SH-SY5Y (cell line): ENCODE measurements around the gene CRYGA.
"Not testable (repeated sequence)": the region's sequence is repeated elsewhere in the genome, so short reads cannot be mapped to it uniquely, and the experiment has no call there.

Experiments used
- GATA2 ChIP-seq: IDR thresholded peaks from 2 replicates; pipeline ENCODE4 v1.6.1; 2011; ENCODE audit warnings: mild to moderate bottlenecking, low read depth, low read length
- GATA3 ChIP-seq: IDR thresholded peaks from 2 replicates; pipeline ENCODE4 v1.6.1; 2011; ENCODE audit warnings: low read depth, mild to moderate bottlenecking, low read length, moderate library complexity

CRYGA gene

GRCh38 chr2:208142925-208143799 is 20.2 kb downstream of the CRYGA start:
- TF ChIP-seq GATA3 = no peak
- no peak for TF ChIP-seq GATA2

- TF ChIP-seq GATA3 (no peak), GATA2 (no peak)
Observed at GRCh38 chr2:208142240-208142924, 21.0 kb downstream of the CRYGA start.

- TF ChIP-seq GATA2 (no peak), GATA3 (no peak)
Observed at GRCh38 chr2:208139447-208139846, 23.9 kb downstream of the CRYGA start.

GRCh38 chr2:208136716-208137094 is 26.7 kb downstream of the CRYGA start:
- TF ChIP-seq GATA3 = no peak
- no peak for TF ChIP-seq GATA2

GRCh38 chr2:208135794-208136715 is 27.3 kb downstream of the CRYGA start:
- TF ChIP-seq GATA3 = no peak
- no peak for TF ChIP-seq GATA2

- TF ChIP-seq GATA3 = no peak
Observed at GRCh38 chr2:208134928-208135586, 28.3 kb downstream of the CRYGA start.

GRCh38 chr2:208130712-208131110 is 32.7 kb downstream of the CRYGA start:
- TF ChIP-seq GATA2 (no peak), GATA3 (no peak)

- peak; percentile 41 for TF ChIP-seq GATA3
- peak; percentile 56; the same call in 1 of the 2 replicates for TF ChIP-seq GATA2
Observed at GRCh38 chr2:208129744-208130711, 33.4 kb downstream of the CRYGA start, which contains the start of gene CRYGC. CRYGC (minus strand) TSS chr2:208129828; CDS start chr2:208129792, 36 bp downstream.

GRCh38 chr2:208128136-208128535 is 35.3 kb downstream of the CRYGA start:
- TF ChIP-seq GATA3 (no peak), GATA2 (no peak)

GRCh38 chr2:208127090-208127489 is 36.3 kb downstream of the CRYGA start:
- TF ChIP-seq GATA3 (no peak), GATA2 (no peak)

GRCh38 chr2:208125251-208125650 is 38.1 kb downstream of the CRYGA start:
- TF ChIP-seq GATA3 = no peak
- no peak for TF ChIP-seq GATA2

GRCh38 chr2:208124013-208124715 is 39.2 kb downstream of the CRYGA start, which contains the start of gene CRYGD:
CRYGD (minus strand) TSS chr2:208124524; CDS start chr2:208124473, 51 bp downstream.
- not testable (repeated sequence) for TF ChIP-seq GATA3, GATA2
